CD14-positive monocyte (primary cell): Measurements from ENCODE around the gene GSTM2. TPM values are rescaled to one million over a fixed set of nuclear protein-coding genes. Genes with fewer than 3 reads are reported as not detected.

Experiments used
- DNase-seq, 3 donors: peaks; one replicate each; pipeline ENCODE4 v3.0.0-alpha.2; 2011 to 2022
- H2AFZ ChIP-seq: 2 replicates; pipeline ENCODE4 v1.6.0; 2012; ENCODE audit warnings: mild to moderate bottlenecking, low read depth, low read length, inconsistent platforms; ENCODE audit not compliant: insufficient read depth, poor library complexity, severe bottlenecking
- H3K27ac ChIP-seq, 2 donors: 1 replicate in 1 of 2; 2 replicates in 1 of 2; pipeline ENCODE4 v1.5.1; 2012 to 2013; ENCODE audit warnings: low read length in 2 of 2, control low read depth in 1 of 2, inconsistent platforms in 1 of 2, low read depth in 1 of 2, mild to moderate bottlenecking in 1 of 2
- H3K27me3 ChIP-seq, 2 donors: one replicate each; pipeline versions ENCODE4 v1.6.0 to v1.6.1; 2011 to 2013; ENCODE audit warnings: low read length in 2 of 2; ENCODE audit not compliant: control insufficient read depth in 2 of 2, insufficient read depth in 2 of 2
- H3K36me3 ChIP-seq, 2 donors: replicated peaks in 1 of 2; 1 replicate in 1 of 2; 2 replicates in 1 of 2; pipeline versions ENCODE4 v1.5.1 to v1.6.1; 2012 to 2013; ENCODE audit warnings: low read length in 2 of 2, control low read depth in 1 of 2, inconsistent platforms in 1 of 2, mild to moderate bottlenecking in 1 of 2; ENCODE audit not compliant: insufficient read depth in 2 of 2, control insufficient read depth in 1 of 2
- H3K4me1 ChIP-seq, 2 donors: 1 replicate in 1 of 2; 2 replicates in 1 of 2; pipeline versions ENCODE4 v1.5.1 to v1.6.1; 2012 to 2013; ENCODE audit warnings: low read length in 2 of 2, control low read depth in 1 of 2, inconsistent platforms in 1 of 2, mild to moderate bottlenecking in 1 of 2, moderate library complexity in 1 of 2; ENCODE audit not compliant: insufficient read depth in 2 of 2, control insufficient read depth in 1 of 2
- H3K4me2 ChIP-seq: replicated peaks from 2 replicates; pipeline ENCODE3; 2012; ENCODE audit warnings: low read length, moderate library complexity, mild to moderate bottlenecking; ENCODE audit not compliant: poor library complexity, severe bottlenecking; ENCODE audit errors: extremely low read depth
- H3K4me3 ChIP-seq, 3 experiments: fragments of 200-600 bp in 1 of 3; sonication (generic) in 1 of 3; replicated peaks in 1 of 3; 1 replicate in 2 of 3; 2 replicates in 1 of 3; pipeline ENCODE4 v1.5.1; 2011 to 2013; ENCODE audit warnings: low read length in 3 of 3, mild to moderate bottlenecking in 3 of 3, control low read depth in 2 of 3, low read depth in 2 of 3, inconsistent platforms in 1 of 3, moderate library complexity in 1 of 3
- H3K79me2 ChIP-seq: 2 replicates; pipeline ENCODE4 v1.6.0; 2012; ENCODE audit warnings: mild to moderate bottlenecking, control low read depth, inconsistent platforms, low read length, moderate library complexity; ENCODE audit not compliant: insufficient read depth
- H3K9ac ChIP-seq: 2 replicates; pipeline ENCODE4 v1.6.0; 2017; ENCODE audit warnings: low read length, mild to moderate bottlenecking; ENCODE audit not compliant: insufficient read depth, poor library complexity, severe bottlenecking
- H3K9me3 ChIP-seq, 2 donors: replicated peaks in 1 of 2; 1 replicate in 1 of 2; 2 replicates in 1 of 2; pipeline versions ENCODE4 v1.5.1 to v1.6.1; 2012 to 2013; ENCODE audit warnings: low read length in 2 of 2, control low read depth in 1 of 2; ENCODE audit not compliant: control insufficient read depth in 1 of 2, insufficient read depth in 1 of 2
- H4K20me1 ChIP-seq: 2 replicates; pipeline ENCODE4 v1.6.0; 2012; ENCODE audit warnings: mild to moderate bottlenecking, low read length, control low read depth, moderate library complexity; ENCODE audit not compliant: insufficient read depth
- H3K27ac Mint-ChIP-seq, 7 donors: one replicate each; pipeline ENCODE4 v1.8.0; 2020; ENCODE audit warnings: mild to moderate bottlenecking in 7 of 7, mixed read lengths in 7 of 7, moderate library complexity in 6 of 7, inconsistent platforms in 2 of 7
- H3K27me3 Mint-ChIP-seq, 3 donors: one replicate each; pipeline ENCODE4 v1.8.0; 2021 to 2022; ENCODE audit warnings: low read depth in 3 of 3, mild to moderate bottlenecking in 3 of 3, mixed read lengths in 3 of 3, moderate library complexity in 3 of 3, inconsistent platforms in 1 of 3
- H3K36me3 Mint-ChIP-seq, 2 donors: one replicate each; pipeline ENCODE4 v1.8.0; 2020; ENCODE audit warnings: mixed read lengths in 2 of 2, inconsistent platforms in 1 of 2, mild to moderate bottlenecking in 1 of 2
- H3K4me1 Mint-ChIP-seq: one replicate; pipeline ENCODE4 v1.8.0; 2020; ENCODE audit warnings: mild to moderate bottlenecking, mixed read lengths
- H3K4me3 Mint-ChIP-seq, 2 donors: one replicate each; pipeline ENCODE4 v1.8.0; 2020; ENCODE audit warnings: mild to moderate bottlenecking in 2 of 2, mixed read lengths in 2 of 2, moderate library complexity in 1 of 2
- H3K9me3 Mint-ChIP-seq, 7 donors: one replicate each; pipeline ENCODE4 v1.8.0; 2020 to 2022; ENCODE audit warnings: mixed read lengths in 7 of 7, mild to moderate bottlenecking in 6 of 7, moderate library complexity in 6 of 7, inconsistent platforms in 2 of 7
- CTCF ChIP-seq: fragments of 200-600 bp; IDR thresholded peaks from one replicate; pipeline ENCODE4 v1.8.0; 2022; ENCODE audit warnings: antibody characterized with exemption, mild to moderate bottlenecking
- WGBS: methylation state at CpG from one replicate; pipeline ENCODE4 v1.1.5; 2013; ENCODE audit warnings: missing lambda C conversion rate; ENCODE audit not compliant: insufficient coverage; 5-methylcytosine and 5-hydroxymethylcytosine counted together
- intact Hi-C, 2 donors: fragments of 100-400 bp; cut with micrococcal nuclease; formaldehyde crosslinking; loops; one replicate each; pipeline versions ENCODE4 v1.15.0 to v1.15.1; 2023
- polyA minus RNA-seq: library from RNA; depleted of rRNA, polyadenylated mRNA; stranded (reverse); fragments of >200 nt; gene quantifications from 2 replicates; pipeline ENCODE4 v1.2.3, GENCODE V29; 2012
- polyA plus RNA-seq, 3 donors: library from polyadenylated mRNA; depleted of rRNA in 1 of 3; unstranded in 2 of 3; stranded (reverse) in 1 of 3; fragments of 300-500 nt in 2 of 3; fragments of >200 nt in 1 of 3; fragmentation: Illumina TruSeq in 2 of 3; gene quantifications; 1 replicate in 2 of 3; 2 replicates in 1 of 3; pipeline ENCODE4 v1.2.3, GENCODE V29; 2012 to 2021
- total RNA-seq, 12 experiments: library from RNA in 1 of 12; stranded (reverse) in 1 of 12; fragments of 120-200 nt in 1 of 12; gene quantifications; one replicate each; pipeline ENCODE4 v1.2.4 and lab custom pipeline; 2013 to 2026; ENCODE audit warnings: mixed read lengths in 6 of 12, inconsistent platforms in 1 of 12

The GSTM2 gene
- 2.1 TPM for total RNA-seq (2013)
- polyA plus RNA-seq (10 to 100 TPM in 1 of 3 donors, 1 to 10 TPM in 2; 1.5 to 12.0 (median 6.3) TPM), polyA minus RNA-seq (0.28 and 0.48 TPM in 2 replicates), total RNA-seq (lab: John Stamatoyannopoulos, UW) (1.5 to 5.5 (median 3.4) reads per million in 11 experiments)

DNA sequence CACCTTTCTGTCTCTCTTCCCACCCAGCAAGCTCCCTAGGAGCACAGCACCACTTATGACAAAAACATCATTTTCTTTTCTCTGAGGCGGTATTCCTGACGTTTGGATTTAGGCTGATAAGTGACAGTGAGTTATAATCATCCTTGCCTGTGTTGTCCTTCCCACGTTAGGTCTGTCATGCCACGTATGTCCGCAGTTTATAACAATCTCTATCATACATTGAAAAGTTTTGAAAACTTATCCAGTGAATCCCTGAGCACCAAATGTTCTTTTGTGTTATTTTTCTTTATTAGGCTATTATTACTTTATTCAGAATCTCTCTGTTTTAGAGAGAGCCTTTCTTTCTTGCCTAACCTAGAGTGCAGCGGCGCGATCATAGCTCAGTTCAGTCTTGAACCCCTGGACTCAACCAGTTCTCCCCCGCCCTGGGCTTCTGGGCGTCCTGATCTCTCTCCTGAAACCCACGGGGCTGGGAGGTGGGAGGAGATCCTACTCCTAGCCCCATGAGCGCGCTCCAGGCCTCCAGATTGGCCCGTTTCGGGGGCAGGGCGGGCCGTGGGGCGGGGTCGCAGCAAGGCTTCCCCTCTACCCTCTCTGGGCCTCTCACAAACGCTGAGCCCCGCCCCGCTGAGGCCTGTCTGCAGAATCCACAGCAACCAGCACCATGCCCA is at the start of gene GSTM2:
TSS of gene GSTM2 (plus strand) at position 606 of the 671 bp plus-strand sequence. CDS start at position 665, 59 bp downstream.
- peaks cover 22% of the 10 kb centered on the region for H3K4me1 Mint-ChIP-seq
- no peaks in the 10 kb centered on the region for H4K20me1 ChIP-seq
- peaks cover 0 to 8% (median 0%) of the 10 kb centered on the region in 7 donors for H3K9me3 Mint-ChIP-seq
- H3K4me3 ChIP-seq: peak within 1 kb of the TSS; percentile 19 to 61 (median 24)
- H3K9me3 ChIP-seq: no peaks in the 10 kb centered on the region
- no peaks in the 10 kb centered on the region for H3K27me3 ChIP-seq
- peaks cover 2 to 3% of the 10 kb centered on the region in 2 donors for H3K36me3 Mint-ChIP-seq
- WGBS: 0% methylated on average over 3 of the region's 22 CpGs
- no peaks in the 10 kb centered on the region for H3K36me3 ChIP-seq
- peak within 1 kb of the TSS; percentile 77 for H3K4me2 ChIP-seq
- H3K79me2 ChIP-seq: no peaks in the 10 kb centered on the region
- no peak within 1 kb of the TSS for H3K27ac ChIP-seq
- intact Hi-C loops: no loop called here
- peak within 1 kb of the TSS; percentile 75 for H2AFZ ChIP-seq
- no peak within 1 kb of the TSS for H3K9ac ChIP-seq
- peak within 1 kb of the TSS; percentile 77 to 85 for H3K4me3 Mint-ChIP-seq
- TF ChIP-seq CTCF: no peak
- peak within 1 kb of the TSS in 2 of 7 donors; percentile 22 to 46 for H3K27ac Mint-ChIP-seq
- H3K27me3 Mint-ChIP-seq: peaks cover 3 to 10% (median 4%) of the 10 kb centered on the region in 3 donors
- peak; percentile 50 to 55 (median 55) for DNase-seq
- H3K4me1 ChIP-seq: peaks cover 9 to 12% of the 10 kb centered on the region in 2 donors

DNA sequence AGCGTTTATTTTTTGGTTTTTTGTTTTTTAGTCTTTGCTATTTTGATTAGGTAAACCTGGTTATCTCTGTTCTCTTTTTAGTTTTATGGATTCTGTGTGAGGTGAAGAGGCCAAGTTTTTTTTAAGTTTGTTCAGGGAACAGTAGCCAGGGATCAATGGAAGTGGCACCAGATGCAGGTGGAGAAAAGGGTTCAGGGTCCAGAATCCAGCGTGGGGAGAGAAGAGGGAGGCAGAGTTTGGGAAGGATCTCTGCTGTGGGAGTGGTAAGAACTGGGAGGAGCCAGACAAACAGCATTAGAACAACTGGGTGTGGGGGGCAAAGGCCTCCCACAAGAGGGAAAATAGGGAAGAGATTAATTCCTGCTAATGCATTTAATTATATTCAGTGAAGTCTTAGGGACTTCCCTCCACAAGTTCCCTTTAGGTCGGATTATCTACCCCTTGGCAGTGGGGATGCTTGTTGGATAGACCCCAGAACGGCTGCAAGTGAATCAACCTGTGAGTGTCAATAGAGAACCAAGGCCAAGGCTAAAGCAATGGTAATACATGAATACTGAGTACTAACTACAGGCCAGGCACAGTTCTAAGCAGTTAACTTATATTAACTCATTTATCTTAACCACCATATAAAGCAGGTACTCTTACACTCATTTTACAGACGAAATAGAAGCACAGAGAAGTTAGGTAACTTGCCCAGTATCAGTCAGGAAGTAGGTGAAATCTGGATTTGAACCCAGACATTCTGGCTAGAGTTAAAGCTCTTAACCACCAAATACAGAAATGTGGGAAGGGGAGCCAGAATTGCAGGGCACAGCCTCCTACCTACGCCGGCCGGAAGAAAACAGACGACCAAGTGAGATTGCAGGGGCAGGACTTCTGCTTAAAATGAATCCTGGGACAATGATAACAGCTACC is 48.9 kb upstream of the GSTM2 start:
- peak in 2 of 3 donors; percentile 36 to 59 for DNase-seq
- H3K27me3 Mint-ChIP-seq: peaks cover 0 to 3% (median 0%) of the 10 kb centered on the region in 3 donors
- Histone ChIP-seq H3K27ac (peak overlapping the region; percentile 99), H3K27me3 (no peaks in the 10 kb centered on the region), H3K4me2 (peak overlapping the region; percentile 97), H3K36me3 (no peaks in the 10 kb centered on the region), H3K4me3 (peak overlapping the region in 2 of 3 experiments; percentile 16 to 96), H3K79me2 (peaks cover 47% of the 10 kb centered on the region), H3K9ac (peak overlapping the region; percentile 98), H3K9me3 (no peaks in the 10 kb centered on the region), H4K20me1 (peaks cover 31% of the 10 kb centered on the region), H2AFZ (no peak overlapping the region), H3K4me1 (peaks cover 77 to 85% of the 10 kb centered on the region in 2 donors)
- H3K27ac Mint-ChIP-seq: peak overlapping the region; percentile 99 to 100 (median 99)
- peaks cover 0 to 2% (median 2%) of the 10 kb centered on the region in 7 donors for H3K9me3 Mint-ChIP-seq
- TF ChIP-seq CTCF: no peak
- intact Hi-C loops: loop anchor here in 1 of 2 donors (5.0 kb wide), 1 partner anchor 203 kb away; no protein-coding TSS in a partner anchor
- H3K4me1 Mint-ChIP-seq: peaks cover 74% of the 10 kb centered on the region
- H3K4me3 Mint-ChIP-seq: peak overlapping the region; percentile 92 to 97
- 15% methylated on average over 5 of the region's 9 CpGs for WGBS
- H3K36me3 Mint-ChIP-seq: peaks cover 6 to 26% of the 10 kb centered on the region in 2 donors
